RWPE2 (cell line): Measurements from ENCODE around the gene LIFR.
A peak's percentile ranks its signal among the peaks of the same experiment; 100 is the strongest.

ENCODE experiments used
- ATAC-seq: fragments of 200-7000 bp; cut with Tn5 transposase; 3 replicates; pipeline ENCODE4 v1.9.1; 2021; ENCODE audit warnings: low read depth
- DNase-seq: peaks from one replicate; pipeline ENCODE4 v3.0.0-alpha.2; 2020; ENCODE audit warnings: low spot score
- H3K27ac ChIP-seq: fragments of 450-650 bp; 2 replicates; pipeline ENCODE4 v1.5.1; 2017; ENCODE audit warnings: mild to moderate bottlenecking; ENCODE audit not compliant: poor library complexity, severe bottlenecking
- H3K27me3 ChIP-seq: fragments of 250-450 bp; sonication (Bioruptor Pico); 2 replicates; pipeline ENCODE4 v1.5.1; 2021; ENCODE audit warnings: mild to moderate bottlenecking, moderate library complexity; ENCODE audit not compliant: insufficient read depth, poor library complexity, severe bottlenecking
- H3K36me3 ChIP-seq: fragments of 250-450 bp; sonication (Bioruptor Pico); 2 replicates; pipeline ENCODE4 v1.5.1; 2020; ENCODE audit warnings: low read depth, mild to moderate bottlenecking, moderate library complexity
- H3K4me1 ChIP-seq: fragments of 250-450 bp; sonication (Bioruptor Pico); 2 replicates; pipeline ENCODE4 v1.5.1; 2021; ENCODE audit warnings: mild to moderate bottlenecking, moderate library complexity; ENCODE audit not compliant: insufficient read depth, poor library complexity, severe bottlenecking
- H3K4me3 ChIP-seq: fragments of 250-450 bp; sonication (Bioruptor Pico); 2 replicates; pipeline ENCODE4 v1.5.1; 2021; ENCODE audit warnings: mild to moderate bottlenecking, moderate library complexity; ENCODE audit not compliant: severe bottlenecking
- H3K9me3 ChIP-seq: fragments of 250-450 bp; sonication (Bioruptor Pico); 2 replicates; pipeline ENCODE4 v1.5.1; 2021; ENCODE audit warnings: mild to moderate bottlenecking, moderate library complexity; ENCODE audit not compliant: severe bottlenecking
- TF ChIP-seq, protein P1 (sequence below): fragments of 450-650 bp; IDR thresholded peaks from one replicate; pipeline ENCODE4 v1.5.1; 2017; ENCODE audit warnings: mild to moderate bottlenecking, moderate library complexity; ENCODE audit not compliant: poor library complexity, severe bottlenecking

LIFR gene

DNA sequence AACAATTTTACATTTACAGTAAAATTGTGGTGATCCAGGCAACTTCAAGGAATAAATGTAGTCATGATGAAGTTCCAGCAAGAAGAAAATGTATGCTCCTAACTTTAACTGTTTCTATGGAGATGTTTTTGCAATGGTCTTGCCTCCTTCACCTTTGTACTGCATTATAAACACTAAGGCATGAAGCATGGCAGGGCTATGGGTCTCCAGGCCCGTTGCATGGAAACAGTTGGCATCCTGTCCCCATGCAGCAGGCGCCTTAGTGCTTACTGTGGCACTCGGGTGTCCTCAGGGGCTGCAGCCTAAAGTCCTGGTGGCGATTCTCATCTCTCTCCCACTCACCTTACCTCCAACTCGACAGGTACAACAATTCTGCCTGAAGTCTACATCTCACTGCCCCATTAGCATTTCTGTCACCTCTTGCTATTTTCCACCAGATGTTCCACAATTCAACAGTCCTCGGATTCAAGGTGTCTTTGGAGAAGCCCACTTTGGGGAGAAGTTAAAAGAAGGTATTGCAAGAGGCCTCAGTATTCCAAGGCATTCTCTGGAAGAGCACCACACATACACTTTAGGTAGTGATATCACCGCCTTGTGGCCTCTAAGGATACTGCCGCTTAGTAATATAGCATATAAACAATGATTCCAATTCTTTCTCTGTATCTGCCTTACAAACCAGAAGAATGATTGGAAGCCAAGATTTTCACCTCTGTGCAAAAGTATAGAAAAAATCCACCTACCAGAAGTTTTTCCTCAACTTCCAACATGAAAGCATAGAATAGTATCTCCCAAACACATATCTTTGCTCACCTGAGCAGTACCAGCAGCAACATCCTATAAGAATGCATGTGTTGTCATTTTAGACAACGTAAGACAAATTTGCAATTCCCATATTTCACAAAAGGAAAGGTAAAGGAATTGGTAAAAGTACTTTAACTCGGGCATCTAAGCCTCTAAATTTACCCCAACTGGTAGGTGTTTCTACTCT, 5.1 kb downstream of the LIFR start:
- Histone ChIP-seq H3K9me3 (no peaks in the 10 kb centered on the region), H3K4me3 (no peak overlapping the region), H3K36me3 (no peaks in the 10 kb centered on the region), H3K27ac (no peak overlapping the region), H3K4me1 (peaks cover 15% of the 10 kb centered on the region), H3K27me3 (peaks cover 6% of the 10 kb centered on the region)
- TF ChIP-seq, protein P1, sequence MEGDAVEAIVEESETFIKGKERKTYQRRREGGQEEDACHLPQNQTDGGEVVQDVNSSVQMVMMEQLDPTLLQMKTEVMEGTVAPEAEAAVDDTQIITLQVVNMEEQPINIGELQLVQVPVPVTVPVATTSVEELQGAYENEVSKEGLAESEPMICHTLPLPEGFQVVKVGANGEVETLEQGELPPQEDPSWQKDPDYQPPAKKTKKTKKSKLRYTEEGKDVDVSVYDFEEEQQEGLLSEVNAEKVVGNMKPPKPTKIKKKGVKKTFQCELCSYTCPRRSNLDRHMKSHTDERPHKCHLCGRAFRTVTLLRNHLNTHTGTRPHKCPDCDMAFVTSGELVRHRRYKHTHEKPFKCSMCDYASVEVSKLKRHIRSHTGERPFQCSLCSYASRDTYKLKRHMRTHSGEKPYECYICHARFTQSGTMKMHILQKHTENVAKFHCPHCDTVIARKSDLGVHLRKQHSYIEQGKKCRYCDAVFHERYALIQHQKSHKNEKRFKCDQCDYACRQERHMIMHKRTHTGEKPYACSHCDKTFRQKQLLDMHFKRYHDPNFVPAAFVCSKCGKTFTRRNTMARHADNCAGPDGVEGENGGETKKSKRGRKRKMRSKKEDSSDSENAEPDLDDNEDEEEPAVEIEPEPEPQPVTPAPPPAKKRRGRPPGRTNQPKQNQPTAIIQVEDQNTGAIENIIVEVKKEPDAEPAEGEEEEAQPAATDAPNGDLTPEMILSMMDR = peak; percentile 86
- ATAC-seq = peak; percentile 52; the same call in 1 of the 3 replicates
- DNase-seq = no peak

DNA sequence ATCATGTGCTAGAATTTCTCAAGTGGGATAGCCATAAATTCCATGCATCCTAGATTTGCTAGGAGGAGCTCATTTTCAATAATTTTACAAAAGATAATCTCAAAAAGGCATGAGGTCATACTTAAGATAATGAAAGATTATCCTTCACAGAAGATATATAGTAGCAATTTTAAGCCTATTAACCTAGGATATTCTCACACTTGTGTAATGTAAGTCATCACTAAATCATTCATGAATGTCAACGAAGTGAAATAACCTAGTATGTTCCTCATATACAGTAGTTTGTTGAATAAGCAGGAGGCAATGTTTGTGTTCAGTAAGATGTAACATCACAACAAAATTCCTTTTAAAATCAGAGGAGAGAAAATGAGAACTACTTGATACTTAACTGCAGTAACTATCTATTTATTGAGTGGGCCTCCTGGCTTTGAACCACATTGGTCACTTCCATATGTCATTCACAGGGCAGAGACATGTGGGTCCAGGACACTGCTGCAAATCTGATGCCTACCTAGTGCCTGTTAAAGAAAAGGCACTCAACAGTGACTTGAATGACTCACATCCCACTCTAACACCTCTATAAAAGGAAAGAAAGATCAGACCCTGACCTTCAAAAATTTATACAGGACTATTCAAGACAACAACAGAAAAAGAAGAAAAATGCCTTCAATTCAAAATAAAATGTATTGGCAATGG, 8.2 kb downstream of the LIFR start:
- ATAC-seq (no peak), DNase-seq (no peak)
- Histone ChIP-seq H3K36me3 (no peaks in the 10 kb centered on the region), H3K27ac (no peak overlapping the region), H3K9me3 (no peaks in the 10 kb centered on the region), H3K27me3 (no peaks in the 10 kb centered on the region), H3K4me3 (no peak overlapping the region), H3K4me1 (peaks cover 11% of the 10 kb centered on the region)
- TF ChIP-seq, protein P1 = no peak

DNA sequence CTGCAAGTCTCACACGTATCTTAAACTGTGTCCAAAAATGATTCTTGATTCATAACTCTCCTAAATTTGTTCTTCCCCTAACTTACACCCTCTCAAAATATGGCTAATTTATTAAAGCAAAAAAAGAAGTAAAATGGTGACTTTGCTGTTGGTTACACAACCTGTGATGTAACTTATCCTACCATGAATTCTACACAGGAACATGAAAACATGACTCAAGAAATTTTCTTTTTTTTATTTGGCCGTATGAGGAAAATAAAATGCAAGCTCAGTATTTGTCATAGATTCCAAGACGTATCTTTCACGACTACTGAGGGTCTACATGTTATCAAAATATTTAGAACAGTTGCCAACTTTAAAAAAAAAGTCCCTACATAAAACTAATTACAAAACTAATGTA, 9.2 kb downstream of the LIFR start:
- Histone ChIP-seq H3K27me3 (no peaks in the 10 kb centered on the region), H3K9me3 (no peaks in the 10 kb centered on the region), H3K4me3 (no peak overlapping the region), H3K4me1 (peaks cover 11% of the 10 kb centered on the region), H3K36me3 (no peaks in the 10 kb centered on the region), H3K27ac (no peak overlapping the region)
- DNase-seq = no peak
- TF ChIP-seq, protein P1 = no peak
- ATAC-seq = no peak

DNA sequence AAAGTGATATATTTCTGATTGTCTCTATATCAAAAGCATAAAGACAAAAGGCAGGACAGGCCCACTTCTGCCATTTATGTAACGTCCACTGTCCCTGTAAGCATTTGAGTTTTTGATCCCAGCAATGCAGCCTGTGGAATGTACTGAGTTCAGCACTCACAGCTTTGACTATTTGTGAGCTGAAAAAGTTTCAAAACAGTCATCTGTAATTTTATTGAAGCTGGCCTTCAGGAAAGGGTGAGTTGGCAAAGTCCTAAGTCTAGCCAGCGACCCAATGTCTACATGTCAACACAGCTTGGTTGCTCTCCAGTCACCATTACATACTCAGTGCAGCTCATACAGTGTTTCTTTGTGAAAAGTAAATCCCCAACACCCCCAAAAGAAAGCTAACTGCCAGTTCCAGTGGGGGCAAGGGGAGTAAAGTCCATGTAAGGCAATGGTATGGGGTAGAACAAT, 9.7 kb downstream of the LIFR start:
- no peak overlapping the region for H3K4me3 ChIP-seq
- H3K9me3 ChIP-seq = no peaks in the 10 kb centered on the region
- TF ChIP-seq, protein P1 = no peak
- ATAC-seq (no peak), DNase-seq (no peak)
- H3K27me3 ChIP-seq = no peaks in the 10 kb centered on the region
- H3K27ac ChIP-seq = no peak overlapping the region
- H3K4me1 ChIP-seq = peaks cover 11% of the 10 kb centered on the region
- H3K36me3 ChIP-seq = no peaks in the 10 kb centered on the region
